Loucy (cell line): Measurements from ENCODE around the gene ZNF467.

ENCODE experiments used
- H2AFZ ChIP-seq: fragments of 200-600 bp; sonication (generic); 2 replicates; pipeline ENCODE4 v1.6.0; 2016; ENCODE audit warnings: antibody characterized with exemption, mild to moderate bottlenecking, low read length, moderate library complexity
- H3F3A ChIP-seq: fragments of 200-600 bp; 2 replicates; pipeline ENCODE4 v1.6.0; 2016; ENCODE audit warnings: antibody characterized with exemption, low read depth, mild to moderate bottlenecking
- H3K27me3 ChIP-seq: fragments of 200-600 bp; sonication (generic); 2 replicates; pipeline ENCODE4 v1.6.1; 2014; ENCODE audit warnings: low read length, mild to moderate bottlenecking; ENCODE audit not compliant: insufficient read depth, poor library complexity, severe bottlenecking
- H3K36me3 ChIP-seq: fragments of 200-600 bp; sonication (generic); 2 replicates; pipeline ENCODE4 v1.6.1; 2016; ENCODE audit warnings: low read length; ENCODE audit not compliant: insufficient read depth
- H3K4me1 ChIP-seq: fragments of 200-600 bp; sonication (generic); 2 replicates; pipeline ENCODE4 v1.5.1; 2014; ENCODE audit warnings: low read length, mild to moderate bottlenecking; ENCODE audit not compliant: insufficient read depth, poor library complexity, severe bottlenecking
- H3K4me2 ChIP-seq: fragments of 200-600 bp; sonication (generic); 2 replicates; pipeline ENCODE4 v1.6.0; 2014; ENCODE audit warnings: antibody characterized with exemption, low read length, low read depth, mild to moderate bottlenecking; ENCODE audit not compliant: poor library complexity, severe bottlenecking
- H3K4me3 ChIP-seq: fragments of 200-600 bp; sonication (generic); 2 replicates; pipeline ENCODE4 v1.5.1; 2014; ENCODE audit warnings: low read length, mild to moderate bottlenecking, mixed read lengths; ENCODE audit not compliant: poor library complexity, severe bottlenecking
- H3K79me2 ChIP-seq: fragments of 200-600 bp; sonication (generic); 2 replicates; pipeline ENCODE4 v1.6.1; 2014; ENCODE audit warnings: low read length; ENCODE audit not compliant: insufficient read depth
- H3K9ac ChIP-seq: fragments of 200-600 bp; sonication (generic); 2 replicates; pipeline ENCODE4 v1.6.0; 2014; ENCODE audit warnings: mild to moderate bottlenecking, low read depth, low read length, moderate library complexity; ENCODE audit not compliant: poor library complexity, severe bottlenecking
- H3K9me2 ChIP-seq: fragments of 200-600 bp; sonication (generic); replicated peaks from 2 replicates; pipeline ENCODE4 v1.6.1; 2016; ENCODE audit warnings: low read depth, low read length, mixed read lengths
- H3K9me3 ChIP-seq: fragments of 200-600 bp; sonication (generic); 2 replicates; pipeline ENCODE4 v1.6.1; 2014; ENCODE audit warnings: mild to moderate bottlenecking, antibody characterized with exemption, low read length, low read depth; ENCODE audit not compliant: insufficient read depth
- H4K20me1 ChIP-seq: fragments of 200-600 bp; sonication (generic); 2 replicates; pipeline ENCODE4 v1.6.0; 2014; ENCODE audit warnings: antibody characterized with exemption, low read length, mild to moderate bottlenecking; ENCODE audit not compliant: insufficient read depth, poor library complexity, severe bottlenecking
- EZH2phosphoT487 ChIP-seq: fragments of 200-600 bp; IDR thresholded peaks from 2 replicates; pipeline ENCODE4 v1.6.1; 2018; ENCODE audit warnings: antibody characterized with exemption, mild to moderate bottlenecking, moderate library complexity, borderline replicate concordance
- TF ChIP-seq, protein P1 (sequence below): fragments of 200-600 bp; sonication (generic); conservative IDR thresholded peaks from 2 replicates; pipeline ENCODE4 v1.5.1; 2014; ENCODE audit warnings: mild to moderate bottlenecking, antibody characterized with exemption, low read length

ZNF467 gene

DNA sequence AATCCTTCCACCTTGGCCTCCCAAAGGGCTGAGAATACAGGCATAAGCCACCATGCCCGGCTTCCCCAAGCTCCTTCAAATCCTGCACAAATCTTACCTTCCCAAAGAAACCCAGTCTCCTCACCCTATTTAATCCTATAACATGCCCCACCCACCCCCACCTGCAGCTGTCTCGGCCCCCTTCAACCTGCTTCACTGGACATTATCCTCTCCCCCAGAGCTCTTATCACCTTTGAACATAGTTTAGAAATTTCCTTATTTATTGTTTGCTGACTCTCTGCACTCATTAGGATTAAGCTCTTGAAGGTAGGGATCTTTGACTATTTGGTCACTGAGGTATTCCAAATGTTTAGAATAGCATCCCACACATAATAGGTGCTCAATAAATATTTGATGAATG is 3.5 kb downstream of the ZNF467 start:
- H3K9me3 ChIP-seq = no peaks in the 10 kb centered on the region
- no peak overlapping the region for H3K4me2 ChIP-seq
- H3K9me2 ChIP-seq = no peaks in the 10 kb centered on the region
- no peaks in the 10 kb centered on the region for H3F3A ChIP-seq
- no peak overlapping the region for H3K9ac ChIP-seq
- no peak overlapping the region for H2AFZ ChIP-seq
- no peak for TF ChIP-seq EZH2phosphoT487
- TF ChIP-seq, protein P1, sequence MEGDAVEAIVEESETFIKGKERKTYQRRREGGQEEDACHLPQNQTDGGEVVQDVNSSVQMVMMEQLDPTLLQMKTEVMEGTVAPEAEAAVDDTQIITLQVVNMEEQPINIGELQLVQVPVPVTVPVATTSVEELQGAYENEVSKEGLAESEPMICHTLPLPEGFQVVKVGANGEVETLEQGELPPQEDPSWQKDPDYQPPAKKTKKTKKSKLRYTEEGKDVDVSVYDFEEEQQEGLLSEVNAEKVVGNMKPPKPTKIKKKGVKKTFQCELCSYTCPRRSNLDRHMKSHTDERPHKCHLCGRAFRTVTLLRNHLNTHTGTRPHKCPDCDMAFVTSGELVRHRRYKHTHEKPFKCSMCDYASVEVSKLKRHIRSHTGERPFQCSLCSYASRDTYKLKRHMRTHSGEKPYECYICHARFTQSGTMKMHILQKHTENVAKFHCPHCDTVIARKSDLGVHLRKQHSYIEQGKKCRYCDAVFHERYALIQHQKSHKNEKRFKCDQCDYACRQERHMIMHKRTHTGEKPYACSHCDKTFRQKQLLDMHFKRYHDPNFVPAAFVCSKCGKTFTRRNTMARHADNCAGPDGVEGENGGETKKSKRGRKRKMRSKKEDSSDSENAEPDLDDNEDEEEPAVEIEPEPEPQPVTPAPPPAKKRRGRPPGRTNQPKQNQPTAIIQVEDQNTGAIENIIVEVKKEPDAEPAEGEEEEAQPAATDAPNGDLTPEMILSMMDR = no peak
- no peaks in the 10 kb centered on the region for H4K20me1 ChIP-seq
- no peaks in the 10 kb centered on the region for H3K36me3 ChIP-seq
- H3K4me3 ChIP-seq = no peak overlapping the region
- no peaks in the 10 kb centered on the region for H3K27me3 ChIP-seq
- peaks cover 12% of the 10 kb centered on the region for H3K4me1 ChIP-seq
- H3K79me2 ChIP-seq = no peaks in the 10 kb centered on the region

DNA sequence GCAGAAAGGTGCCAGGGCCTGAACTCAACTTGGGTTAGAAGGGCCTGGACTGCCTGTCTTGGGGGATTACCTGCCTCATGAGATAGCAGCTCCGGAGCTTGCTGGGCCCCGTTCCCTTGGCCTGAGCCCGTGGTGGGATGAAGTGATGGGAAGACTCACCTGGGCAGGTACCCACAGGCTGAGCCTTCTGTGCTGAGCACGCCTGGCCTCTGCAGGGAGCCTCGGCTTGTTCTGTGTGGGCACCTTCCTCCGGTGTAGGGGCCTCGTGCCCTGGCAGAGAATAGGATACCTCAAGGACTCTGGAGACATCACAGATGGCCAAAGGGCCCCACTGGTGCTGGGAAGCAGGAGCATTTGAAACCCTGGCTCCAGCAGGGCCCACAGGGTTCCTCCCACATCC is 4.5 kb downstream of the ZNF467 start:
- Histone ChIP-seq H3K4me1 (peaks cover 9% of the 10 kb centered on the region), H3F3A (no peaks in the 10 kb centered on the region), H2AFZ (no peak overlapping the region), H3K27me3 (no peaks in the 10 kb centered on the region), H3K4me2 (no peak overlapping the region), H3K79me2 (no peaks in the 10 kb centered on the region), H3K9me2 (no peaks in the 10 kb centered on the region), H3K9ac (no peak overlapping the region), H3K4me3 (no peak overlapping the region), H3K9me3 (no peaks in the 10 kb centered on the region), H4K20me1 (no peaks in the 10 kb centered on the region), H3K36me3 (no peaks in the 10 kb centered on the region)
- TF ChIP-seq, protein P1 = no peak
- TF ChIP-seq EZH2phosphoT487 = no peak

DNA sequence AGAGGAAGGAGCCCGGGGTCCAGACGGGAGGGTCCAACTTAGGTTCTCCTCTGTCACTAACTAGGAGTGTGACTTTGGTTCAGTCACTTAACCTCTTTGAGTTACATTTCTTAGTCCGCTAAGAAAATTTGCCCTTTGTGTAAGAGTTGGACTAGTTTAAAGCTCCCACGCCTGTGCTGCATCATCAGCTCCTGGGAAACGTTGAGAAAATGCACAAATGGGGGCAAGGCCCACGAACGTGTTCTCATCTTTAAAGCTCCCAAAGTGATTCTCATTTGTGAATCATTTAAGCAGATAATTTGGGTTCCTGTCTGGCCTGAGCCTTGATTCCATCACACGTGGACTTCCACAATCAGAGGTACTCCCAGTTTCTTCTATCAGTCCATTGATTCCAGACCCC is 6.3 kb downstream of the ZNF467 start:
- H3K27me3 ChIP-seq = no peaks in the 10 kb centered on the region
- peaks cover 7% of the 10 kb centered on the region for H3K4me1 ChIP-seq
- H3K9me2 ChIP-seq = no peaks in the 10 kb centered on the region
- no peak overlapping the region for H3K4me3 ChIP-seq
- TF ChIP-seq EZH2phosphoT487 = no peak
- TF ChIP-seq, protein P1 = no peak
- H2AFZ ChIP-seq = no peak overlapping the region
- H3K36me3 ChIP-seq = no peaks in the 10 kb centered on the region
- no peak overlapping the region for H3K9ac ChIP-seq
- no peak overlapping the region for H3K4me2 ChIP-seq
- H3F3A ChIP-seq = no peaks in the 10 kb centered on the region
- H3K79me2 ChIP-seq = no peaks in the 10 kb centered on the region
- no peaks in the 10 kb centered on the region for H4K20me1 ChIP-seq
- no peaks in the 10 kb centered on the region for H3K9me3 ChIP-seq
